Activated T-helper 1 cell treated with anti-CD3 and anti-CD28 coated beads, Interleukin-2, amount 50 U/mL, for 16 hours (primary cell): ENCODE data around the gene NT5DC4.

ENCODE experiments used
- DNase-seq, 2 donors: peaks; one replicate each; pipeline ENCODE4 v3.0.0-alpha.2; 2020; ENCODE audit warnings: low read depth in 1 of 2, low spot score in 1 of 2

Gene NT5DC4

GRCh38 chr2:112751451-112752197 is 30.8 kb downstream of the NT5DC4 start:
- no peak for DNase-seq

GRCh38 chr2:112752667-112753066 is 31.8 kb downstream of the NT5DC4 start:
- DNase-seq: no peak

- DNase-seq: no peak
Measured at GRCh38 chr2:112754564-112754963, 33.7 kb downstream of the NT5DC4 start.

GRCh38 chr2:112755444-112755843 is 34.6 kb downstream of the NT5DC4 start:
- no peak for DNase-seq

GRCh38 chr2:112756207-112756606 is 35.4 kb downstream of the NT5DC4 start:
- DNase-seq: no peak

- DNase-seq: no peak
Measured at GRCh38 chr2:112757265-112757664, 36.4 kb downstream of the NT5DC4 start.

GRCh38 chr2:112758711-112759110 is 37.9 kb downstream of the NT5DC4 start:
- no peak for DNase-seq

GRCh38 chr2:112760149-112760548 is 39.3 kb downstream of the NT5DC4 start:
- no peak for DNase-seq

GRCh38 chr2:112762276-112762675 is 41.5 kb downstream of the NT5DC4 start:
- DNase-seq: no peak

GRCh38 chr2:112764071-112765044 is 43.5 kb downstream of the NT5DC4 start, which contains the start of gene CKAP2L:
TSS of gene CKAP2L (minus strand) at chr2:112764609. CDS start at chr2:112764598, 11 bp downstream.
- peak; percentile 90 to 92 for DNase-seq

- no peak for DNase-seq
Measured at GRCh38 chr2:112765251-112765650, 44.4 kb downstream of the NT5DC4 start.

- DNase-seq: no peak
Measured at GRCh38 chr2:112767693-112768330, 47.0 kb downstream of the NT5DC4 start.

- DNase-seq: no peak
Measured at GRCh38 chr2:112768432-112768831, 47.6 kb downstream of the NT5DC4 start.

- DNase-seq: no peak
Measured at GRCh38 chr2:112772322-112772721, 51.5 kb downstream of the NT5DC4 start.

GRCh38 chr2:112772911-112773475 is 52.2 kb downstream of the NT5DC4 start:
- no peak for DNase-seq

- DNase-seq: no peak
Measured at GRCh38 chr2:112773556-112773955, 52.7 kb downstream of the NT5DC4 start.

- DNase-seq: no peak
Measured at GRCh38 chr2:112774536-112775285, 53.9 kb downstream of the NT5DC4 start.

GRCh38 chr2:112776113-112776512 is 55.3 kb downstream of the NT5DC4 start:
- no peak for DNase-seq

GRCh38 chr2:112777036-112777435 is 56.2 kb downstream of the NT5DC4 start:
- no peak for DNase-seq

GRCh38 chr2:112779598-112779997 is 58.8 kb downstream of the NT5DC4 start:
- DNase-seq: no peak
